NCI-H2227 (cell line): ENCODE results near the gene ILF2.
A peak's percentile ranks its signal among the peaks of the same experiment; 100 is the strongest.
"Not testable (repeated sequence)": the region's sequence is repeated elsewhere in the genome, so short reads cannot be mapped to it uniquely, and the experiment has no call there.

ENCODE experiments used
- DNase-seq: peaks from one replicate; lab custom pipeline; 2025; ENCODE audit not compliant: unreplicated experiment; lab: John Stamatoyannopoulos, UW

Gene ILF2

DNA sequence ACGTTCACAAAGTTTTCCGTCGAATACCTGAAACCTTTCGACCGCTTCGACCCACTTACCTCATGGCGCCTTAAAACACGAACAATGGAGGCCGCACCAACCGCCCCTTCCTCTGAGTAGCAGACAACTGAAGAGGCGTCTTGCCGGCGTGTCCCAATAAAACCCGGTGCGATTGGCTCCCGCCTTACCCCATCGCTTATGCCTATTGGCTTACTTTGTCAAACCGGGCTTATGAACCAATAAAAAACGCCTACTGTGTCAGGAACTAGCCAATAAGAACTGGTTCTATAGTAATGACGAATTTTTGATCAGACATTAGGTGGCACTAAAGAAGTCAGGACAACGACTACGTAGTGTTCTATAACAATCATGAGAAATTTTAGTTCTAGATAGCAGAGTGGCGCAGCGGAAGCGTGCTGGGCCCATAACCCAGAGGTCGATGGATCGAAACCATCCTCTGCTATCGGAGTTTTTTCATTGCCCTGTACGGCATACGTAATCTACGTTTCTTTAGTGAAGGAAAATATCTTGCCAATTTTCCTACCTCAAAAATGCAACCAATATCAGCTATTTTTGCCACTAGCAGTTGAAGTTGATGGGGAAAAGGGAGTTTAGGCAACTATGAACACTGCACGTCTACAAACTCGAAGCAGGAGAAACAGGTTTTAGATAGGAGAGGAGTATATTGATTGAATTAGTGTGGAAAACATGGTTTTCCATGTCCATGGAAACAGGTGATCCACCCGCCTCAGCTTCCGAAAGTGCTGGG, at the start of gene ILF2:
ILF2 (minus strand) TSS at position 135 of the 769 bp plus-strand sequence; CDS start at position 64, 71 bp downstream.
- peak; percentile 99 for DNase-seq

DNA sequence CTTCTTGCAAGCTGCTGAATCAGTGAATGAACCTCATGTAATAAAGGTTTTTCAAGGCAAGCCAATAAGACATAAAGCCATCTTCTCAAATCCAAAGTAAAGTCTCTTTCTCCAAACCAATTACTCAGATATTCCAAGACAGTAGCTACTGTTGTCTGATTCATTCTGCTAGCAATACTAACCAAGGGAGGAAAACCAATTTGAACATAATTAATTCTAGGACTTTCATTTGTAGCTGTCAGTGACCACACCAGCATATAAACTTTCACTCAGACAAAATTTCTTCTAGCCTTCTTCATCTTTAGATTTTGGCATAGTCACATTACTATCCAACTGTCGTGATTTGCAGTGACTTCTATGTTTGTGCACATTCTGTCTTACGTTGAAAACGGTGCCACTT, 46.5 kb upstream of the ILF2 start:
- DNase-seq = no peak

DNA sequence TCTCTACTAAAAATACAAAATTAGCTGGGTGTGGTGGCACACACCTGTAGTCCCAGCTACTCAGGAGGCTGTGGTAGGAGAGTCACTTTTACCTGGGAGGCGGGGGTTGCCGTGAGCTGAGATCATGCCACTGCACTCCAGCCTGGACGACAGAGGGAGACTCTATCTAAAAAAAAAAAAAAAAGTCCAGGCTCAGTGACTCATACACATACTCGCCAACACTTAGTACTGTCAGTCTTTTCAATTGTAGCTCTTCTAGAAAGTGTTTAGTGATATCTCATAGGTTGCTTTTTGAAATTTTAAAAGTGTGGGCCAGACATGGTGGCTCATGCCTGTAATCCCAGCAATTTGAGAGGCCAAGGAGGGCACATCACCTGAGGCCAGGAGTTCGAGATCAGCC, 45.4 kb upstream of the ILF2 start:
- not testable (repeated sequence) for DNase-seq

DNA sequence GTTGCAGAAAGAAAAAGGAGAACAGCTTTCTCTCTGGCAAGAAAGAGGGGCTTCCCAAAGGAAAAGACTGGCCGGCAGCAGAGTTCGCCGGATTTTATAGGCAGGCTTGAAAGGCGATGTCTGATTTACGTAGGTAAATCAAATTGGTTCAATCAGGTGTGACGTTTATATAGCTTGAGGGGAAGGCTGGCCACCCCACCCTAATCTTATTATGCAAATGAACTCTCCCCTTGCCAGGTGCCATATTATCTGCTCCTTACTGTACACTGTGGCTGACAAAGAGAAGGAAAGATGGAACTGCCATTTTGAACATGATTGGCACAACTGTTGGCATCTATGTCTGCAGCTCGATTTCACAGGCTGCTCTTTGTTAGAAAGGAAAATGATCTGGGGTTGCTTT, 40.2 kb upstream of the ILF2 start:
- DNase-seq = no peak

DNA sequence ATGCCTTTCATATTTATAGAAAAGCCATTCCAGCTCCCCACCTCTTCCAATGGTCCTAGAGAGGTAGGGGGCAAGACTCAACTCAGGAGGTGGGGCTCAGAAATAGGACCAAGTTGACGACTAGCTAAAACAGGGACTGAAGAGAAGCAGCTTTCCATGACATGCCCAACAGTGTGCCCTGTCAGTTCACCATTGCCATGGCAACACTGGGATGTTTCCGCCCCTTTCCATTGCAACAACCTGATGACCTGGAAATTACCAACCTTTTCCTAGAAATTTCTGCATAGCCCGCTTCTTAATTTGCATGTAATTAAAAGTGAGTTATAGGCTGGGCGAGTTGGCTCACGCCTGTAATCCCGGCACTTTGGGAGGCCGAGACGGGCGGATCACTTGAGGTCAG, 34.7 kb upstream of the ILF2 start:
- no peak for DNase-seq

DNA sequence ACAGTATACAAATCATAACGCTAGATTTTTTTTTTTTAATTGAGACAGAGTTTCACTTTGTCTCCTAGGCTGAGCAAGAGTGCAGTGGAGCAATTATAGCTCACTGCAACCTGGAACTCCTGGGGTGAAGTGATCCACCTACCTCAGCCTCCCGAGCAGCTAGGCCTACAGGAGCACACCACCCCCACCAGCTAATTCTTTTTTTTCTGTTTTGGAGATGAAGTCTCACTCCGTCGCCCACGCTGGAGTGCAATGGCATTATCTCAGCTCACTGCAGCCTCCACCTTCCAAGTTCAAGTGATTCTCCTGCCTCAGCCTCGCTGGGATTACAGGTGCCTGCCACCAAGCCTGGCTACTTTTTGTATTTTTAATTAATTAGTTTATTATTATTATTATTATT, 29.0 kb upstream of the ILF2 start:
- DNase-seq = no peak

DNA sequence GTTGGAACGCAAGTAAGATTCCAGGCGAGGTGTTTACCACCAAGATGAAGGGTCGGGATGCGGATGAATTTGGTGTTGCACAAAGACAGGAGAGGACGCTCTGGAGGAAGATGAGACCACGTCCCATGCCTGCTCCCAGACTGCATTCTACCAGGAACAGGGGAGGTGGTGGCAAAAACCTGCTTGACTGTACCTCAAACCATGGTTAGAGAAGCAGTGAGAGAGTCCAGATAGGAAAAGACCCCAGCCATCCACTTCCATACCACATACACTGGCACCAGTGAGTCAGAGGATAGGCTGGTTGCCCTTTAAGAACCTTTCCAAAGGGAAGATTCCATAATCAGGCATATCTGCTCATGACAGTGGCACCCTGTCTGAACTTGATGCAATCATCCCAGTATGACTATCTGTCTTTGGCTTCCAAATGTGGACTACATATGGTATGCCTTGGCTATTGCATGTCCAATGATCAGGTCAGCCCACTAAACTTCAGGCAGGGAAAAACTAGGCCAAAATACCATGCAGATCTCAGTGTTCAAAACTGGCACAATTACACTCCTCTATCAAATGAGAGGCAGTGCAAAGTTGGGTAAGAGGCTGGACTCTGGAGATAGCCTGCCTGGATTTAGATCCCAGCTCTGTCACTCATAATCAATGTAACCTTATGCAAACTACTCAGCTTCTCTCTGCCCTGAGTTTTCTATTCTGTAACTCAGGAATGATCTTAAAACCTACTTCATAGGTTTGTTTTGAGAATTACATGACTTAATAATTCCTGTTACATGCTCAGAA, 28.3 kb upstream of the ILF2 start:
- DNase-seq = no peak

DNA sequence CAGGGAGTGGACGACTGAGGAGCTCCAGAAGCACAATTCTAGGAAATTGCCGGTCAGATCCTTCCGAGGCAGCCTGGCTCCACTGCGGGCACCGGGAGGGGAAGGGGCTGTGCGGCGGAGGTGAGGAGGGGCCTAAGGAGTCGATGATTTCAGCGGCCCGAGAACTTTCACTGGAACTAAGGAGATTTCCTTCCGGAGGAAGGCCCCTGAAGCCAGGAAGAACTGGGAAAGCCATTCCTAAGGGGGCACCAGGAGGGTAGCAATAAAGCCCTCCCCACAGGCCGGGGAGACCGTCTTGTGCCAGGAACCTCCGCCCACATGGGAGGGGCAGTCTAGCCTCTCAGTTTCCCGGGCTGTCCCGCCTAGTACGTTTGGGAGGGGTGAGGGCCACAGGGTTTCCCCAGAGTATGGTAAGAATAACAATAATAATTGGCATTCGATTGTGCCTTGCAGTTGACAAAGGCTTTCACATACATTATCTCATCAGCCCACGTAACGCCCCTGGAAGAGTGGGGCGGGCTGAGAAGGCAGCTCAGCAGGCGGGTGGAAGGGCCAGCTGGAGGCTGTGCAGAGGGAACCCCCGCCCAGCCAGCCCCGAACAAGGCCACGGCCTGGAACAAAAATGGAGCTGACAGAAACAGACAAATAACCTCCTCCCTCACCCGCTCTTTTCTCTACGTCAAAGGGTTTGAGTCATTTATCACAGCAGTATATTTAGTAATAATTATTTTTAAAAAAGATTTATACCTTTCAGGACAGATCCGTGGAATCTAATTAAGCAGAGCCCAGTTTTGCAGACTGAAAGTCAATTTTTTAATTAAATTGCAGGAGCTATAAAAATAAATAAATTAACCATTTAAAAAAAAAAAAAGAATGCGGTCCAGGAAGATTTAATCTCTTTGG, 27.5 kb upstream of the ILF2 start:
- peak; percentile 76 for DNase-seq

DNA sequence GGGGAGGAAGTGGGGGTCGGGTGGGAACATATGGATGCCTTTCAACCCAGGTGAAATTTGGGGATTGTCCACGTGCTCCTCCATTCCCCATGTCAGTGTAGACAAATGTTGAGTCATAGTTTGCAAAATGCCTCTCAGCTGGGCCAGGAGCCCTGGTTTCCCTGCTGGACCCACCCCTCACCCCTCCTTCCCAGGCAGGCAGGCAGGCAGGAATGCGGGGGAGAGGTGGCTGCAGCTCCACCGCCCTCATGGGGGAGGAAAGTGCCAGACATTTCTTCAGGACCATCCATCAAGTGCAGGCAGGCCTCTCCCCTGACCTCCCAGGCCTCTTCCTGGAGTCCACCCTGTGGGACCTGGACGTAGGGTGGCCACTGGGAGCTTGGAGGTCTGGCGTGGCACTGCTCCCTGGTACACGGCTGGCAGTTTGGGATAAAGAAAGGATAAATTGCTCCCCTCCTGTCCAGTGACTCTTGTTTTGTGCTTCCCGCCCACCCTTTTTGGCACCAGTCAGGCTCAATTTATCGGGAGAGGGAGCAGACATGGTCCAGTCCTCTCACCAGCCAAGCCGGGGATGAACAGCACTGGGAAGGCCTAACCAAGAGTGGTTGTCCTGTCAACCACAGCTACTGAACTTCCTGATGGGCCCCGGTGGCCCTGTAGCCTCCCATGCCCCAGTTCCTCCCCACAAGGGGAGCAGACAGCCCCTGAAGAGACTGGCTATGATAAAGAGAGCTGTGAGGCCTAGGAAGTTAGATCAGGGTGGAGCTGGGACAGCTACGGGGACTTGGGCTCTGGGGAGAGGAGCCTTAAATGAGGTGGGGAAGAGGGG, 26.6 kb upstream of the ILF2 start:
- no peak for DNase-seq

DNA sequence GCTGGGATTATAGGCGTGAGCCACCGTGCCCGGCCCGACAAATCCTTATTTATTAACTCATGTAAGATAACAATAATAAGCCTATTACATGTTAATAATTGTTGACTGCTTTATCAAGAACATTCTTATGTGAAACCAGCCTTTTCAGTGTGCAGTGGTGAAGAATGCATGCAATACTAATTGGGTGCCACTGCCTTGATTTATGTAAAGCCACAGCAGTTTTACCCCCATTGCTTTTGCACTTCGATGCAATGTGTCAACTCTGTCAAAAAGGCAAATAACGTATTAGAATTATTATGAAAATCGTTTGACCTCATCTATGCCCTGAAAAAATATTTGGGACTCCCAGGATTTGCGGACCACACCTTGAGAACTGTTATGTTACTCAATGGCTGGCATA, 25.9 kb upstream of the ILF2 start:
- DNase-seq = no peak

DNA sequence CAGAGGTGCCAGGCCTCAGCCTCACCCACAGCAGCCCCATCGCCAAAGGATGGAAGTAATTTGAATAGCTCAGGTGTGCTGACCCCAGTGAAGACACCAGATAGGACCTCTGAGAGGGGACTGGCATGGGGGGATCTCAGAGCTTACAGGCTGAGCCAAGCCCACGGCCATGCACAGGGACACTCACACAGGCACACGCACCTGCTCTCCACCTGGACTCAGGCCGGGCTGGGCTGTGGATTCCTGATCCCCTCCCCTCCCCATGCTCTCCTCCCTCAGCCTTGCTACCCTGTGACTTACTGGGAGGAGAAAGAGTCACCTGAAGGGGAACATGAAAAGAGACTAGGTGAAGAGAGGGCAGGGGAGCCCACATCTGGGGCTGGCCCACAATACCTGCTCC, 22.7 kb upstream of the ILF2 start:
- DNase-seq = no peak

DNA sequence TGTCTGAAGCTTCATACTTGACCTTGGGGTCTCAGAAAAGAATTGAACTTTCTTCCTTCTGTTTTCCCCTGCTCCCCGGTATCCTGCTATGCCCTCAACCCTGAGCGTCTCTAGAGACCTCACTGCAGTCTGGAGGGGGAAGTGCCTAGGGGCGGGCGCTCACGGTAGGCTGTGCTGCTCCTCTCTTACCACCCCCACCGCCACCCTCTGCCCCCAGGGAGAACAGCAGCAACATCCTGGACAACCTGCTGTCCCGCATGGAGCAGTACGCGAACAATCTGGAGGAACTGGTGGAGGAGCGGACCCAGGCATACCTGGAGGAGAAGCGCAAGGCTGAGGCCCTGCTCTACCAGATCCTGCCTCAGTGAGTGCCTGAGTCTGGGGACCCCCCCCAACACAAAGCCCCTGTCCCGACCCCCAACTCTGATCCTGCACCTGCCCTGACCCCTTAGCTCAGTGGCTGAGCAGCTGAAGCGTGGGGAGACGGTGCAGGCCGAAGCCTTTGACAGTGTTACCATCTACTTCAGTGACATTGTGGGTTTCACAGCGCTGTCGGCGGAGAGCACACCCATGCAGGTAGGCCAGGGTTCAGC, 18.0 kb upstream of the ILF2 start:
- DNase-seq = no peak

DNA sequence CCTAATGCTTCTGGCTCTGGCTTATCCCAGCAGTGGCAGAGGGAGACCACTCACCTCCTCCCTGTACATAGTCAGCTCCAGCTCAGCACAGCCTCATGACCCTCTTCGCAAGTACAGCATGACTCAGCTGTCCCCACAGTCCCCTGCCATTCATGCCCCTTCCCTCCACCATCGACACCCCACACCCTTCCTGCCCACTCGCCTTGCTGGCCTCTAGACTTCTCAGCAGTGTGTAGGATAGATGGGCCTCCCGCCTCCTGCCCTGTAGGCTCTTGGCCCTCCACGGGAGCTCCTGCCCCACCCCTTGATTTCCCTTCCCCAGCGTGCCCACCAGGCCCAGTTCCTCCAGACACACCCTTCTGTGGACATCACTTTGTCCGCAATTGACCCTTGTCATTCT, 17.5 kb upstream of the ILF2 start:
- no peak for DNase-seq

DNA sequence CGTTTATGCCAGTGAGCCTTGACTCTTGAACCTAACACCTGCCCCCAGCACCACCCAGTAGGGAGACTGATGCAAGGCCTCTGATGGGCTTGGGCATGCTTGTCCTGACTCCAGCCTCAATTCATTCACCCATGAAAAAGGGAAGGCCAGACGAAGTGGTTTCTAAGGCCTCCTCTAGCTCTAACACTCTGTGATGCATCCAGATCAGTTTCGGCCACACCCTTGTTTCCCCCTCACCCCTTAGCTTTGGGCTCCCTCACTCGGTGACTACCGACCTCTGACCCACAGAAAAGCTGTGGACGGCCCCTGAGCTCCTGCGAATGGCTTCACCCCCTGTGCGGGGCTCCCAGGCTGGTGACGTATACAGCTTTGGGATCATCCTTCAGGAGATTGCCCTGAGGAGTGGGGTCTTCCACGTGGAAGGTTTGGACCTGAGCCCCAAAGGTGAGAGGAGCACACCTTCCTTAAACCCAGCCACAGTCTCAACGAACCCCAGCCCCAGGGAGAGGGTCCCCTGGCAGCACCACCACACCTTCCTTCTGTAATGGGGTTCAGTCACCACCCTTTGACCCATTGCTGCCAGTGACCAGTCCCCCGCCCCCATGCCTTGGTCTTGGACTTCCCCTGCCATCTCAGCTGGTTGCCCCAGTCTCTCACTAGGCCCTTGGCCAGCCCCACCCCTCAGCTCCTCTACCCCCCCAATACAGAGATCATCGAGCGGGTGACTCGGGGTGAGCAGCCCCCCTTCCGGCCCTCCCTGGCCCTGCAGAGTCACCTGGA, 16.7 kb upstream of the ILF2 start:
- DNase-seq = no peak

DNA sequence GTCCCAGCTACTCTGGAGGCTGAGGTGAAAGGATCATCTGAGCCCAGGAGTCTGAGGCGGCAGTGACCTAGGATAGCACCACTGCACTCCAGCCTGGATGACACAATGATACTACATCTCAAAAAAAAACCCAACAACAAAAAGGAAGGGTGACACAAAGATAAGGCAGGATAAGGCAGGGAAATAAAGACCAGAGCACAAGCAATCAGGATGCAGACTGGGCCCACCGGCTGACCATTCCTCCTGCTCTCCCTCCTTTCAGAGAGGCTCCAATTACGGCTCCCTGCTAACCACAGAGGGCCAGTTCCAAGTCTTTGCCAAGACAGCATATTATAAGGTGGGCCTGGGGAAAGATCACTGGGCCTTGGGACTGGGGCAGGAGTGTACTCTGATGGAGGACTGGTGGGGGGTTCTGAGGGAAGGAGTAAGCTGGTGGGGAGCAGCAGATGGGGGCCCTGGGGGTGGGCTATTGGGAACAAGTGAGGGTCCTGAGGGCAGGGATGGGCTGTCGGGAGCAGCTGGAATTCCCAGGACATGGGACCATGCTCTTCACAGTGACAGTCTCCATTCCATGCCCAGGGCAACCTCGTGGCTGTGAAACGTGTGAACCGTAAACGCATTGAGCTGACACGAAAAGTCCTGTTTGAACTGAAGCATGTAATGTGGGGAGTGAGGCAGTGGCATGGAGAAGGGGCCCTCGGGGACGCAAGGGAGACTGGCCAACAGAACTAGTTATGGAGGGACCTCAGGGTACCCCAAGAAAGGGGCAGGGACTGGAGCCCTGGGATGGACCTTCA, 14.9 kb upstream of the ILF2 start:
- DNase-seq = no peak

DNA sequence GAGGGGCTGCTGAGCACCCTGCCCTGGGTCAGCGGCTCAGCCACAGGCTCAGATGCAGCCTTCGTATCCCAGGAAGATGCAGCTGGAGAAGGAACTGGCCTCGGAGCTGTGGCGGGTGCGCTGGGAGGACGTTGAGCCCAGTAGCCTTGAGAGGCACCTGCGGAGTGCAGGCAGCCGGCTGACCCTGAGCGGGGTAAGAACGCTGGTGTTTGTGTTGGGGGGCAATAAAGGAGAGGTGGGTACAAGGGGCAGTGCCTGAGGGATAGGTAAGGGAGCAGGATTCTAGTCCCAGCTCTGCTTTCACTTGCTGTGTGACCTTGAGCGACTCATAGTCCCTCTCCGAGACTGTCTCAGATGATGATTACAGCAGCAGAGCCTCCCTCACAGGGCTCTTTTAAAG, 14.1 kb upstream of the ILF2 start:
- DNase-seq = no peak

DNA sequence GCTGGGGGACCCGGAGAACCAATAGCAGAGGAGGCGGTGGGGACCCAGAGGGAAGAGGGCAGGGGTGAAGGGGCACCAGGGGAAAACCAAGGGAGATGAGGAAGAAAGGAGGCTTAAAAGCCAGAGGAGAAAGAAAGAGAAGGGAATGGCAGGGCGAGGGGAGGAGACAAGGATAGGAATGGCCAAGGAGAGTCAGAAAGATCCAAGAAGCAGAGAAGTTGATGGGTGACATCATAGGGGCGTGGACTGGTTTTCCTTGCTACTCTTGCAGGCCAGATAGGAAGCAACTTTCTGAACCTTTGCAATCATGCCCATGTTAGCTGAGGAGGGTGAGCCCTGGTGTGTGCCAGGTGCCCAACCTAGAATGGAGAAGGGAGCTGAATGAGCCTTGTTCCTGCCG, 13.1 kb upstream of the ILF2 start:
- no peak for DNase-seq

DNA sequence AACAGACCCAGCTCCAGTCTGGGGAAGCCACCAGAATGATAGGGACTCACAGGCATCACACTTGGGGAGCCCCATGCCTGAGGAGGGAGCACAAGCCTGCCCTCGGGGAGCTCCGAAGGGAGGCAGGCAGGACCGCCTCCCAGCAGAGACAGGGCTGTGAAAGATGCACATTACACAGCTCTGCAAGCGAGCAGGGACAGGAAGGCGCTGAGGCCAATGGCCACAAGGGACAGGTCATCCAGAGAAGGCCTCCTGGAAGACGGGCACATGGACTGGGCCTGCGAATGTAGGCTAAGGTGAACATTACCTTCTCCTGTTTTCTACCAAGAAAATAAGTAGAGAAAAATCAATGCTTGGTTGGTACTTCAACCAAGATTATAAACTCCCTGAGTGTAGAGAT, 11.9 kb upstream of the ILF2 start:
- DNase-seq = no peak

DNA sequence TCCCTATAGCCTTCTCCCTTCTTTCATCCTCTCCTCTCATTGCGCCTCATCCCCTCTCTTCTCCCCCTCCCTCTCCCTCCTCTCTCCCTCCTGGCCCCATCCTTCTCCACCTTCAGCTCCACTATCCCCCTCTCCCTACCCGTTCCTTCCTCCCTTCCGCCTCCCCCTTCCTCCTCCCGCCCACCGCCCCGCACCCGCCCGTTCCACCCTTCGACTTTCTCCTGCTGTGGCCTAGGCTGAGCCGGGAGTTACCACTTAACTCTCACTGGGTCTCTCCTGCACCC, 9.3 kb upstream of the ILF2 start:
- DNase-seq = no peak
